ENCODE results near the gene OCRL.
A peak's percentile ranks its signal among the peaks of the same experiment; 100 is the strongest.

Gene OCRL

DNA sequence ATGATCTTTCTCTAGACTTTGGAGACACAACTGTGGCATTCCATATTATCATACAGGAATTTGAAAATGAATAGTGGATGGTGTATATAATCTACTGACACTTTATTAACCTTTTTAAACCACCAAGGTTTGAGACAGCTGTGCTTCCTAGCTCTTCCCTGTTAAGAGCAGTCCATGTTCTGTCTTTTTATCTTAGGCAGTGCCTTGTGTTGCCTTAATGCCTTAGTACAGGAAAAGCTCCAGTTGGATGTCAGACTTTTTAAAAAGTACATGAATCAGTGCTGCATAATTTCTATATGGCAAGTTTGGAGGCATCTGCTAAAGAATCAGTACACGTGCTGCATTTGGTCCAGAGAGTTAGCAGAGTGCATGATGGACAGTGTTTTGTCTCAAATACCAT lies 45.1 kb downstream of the OCRL start:
- no peak for DNase-seq (ENCODE audit: low read depth in 4 of 4, low spot score in 1 of 4)

DNA sequence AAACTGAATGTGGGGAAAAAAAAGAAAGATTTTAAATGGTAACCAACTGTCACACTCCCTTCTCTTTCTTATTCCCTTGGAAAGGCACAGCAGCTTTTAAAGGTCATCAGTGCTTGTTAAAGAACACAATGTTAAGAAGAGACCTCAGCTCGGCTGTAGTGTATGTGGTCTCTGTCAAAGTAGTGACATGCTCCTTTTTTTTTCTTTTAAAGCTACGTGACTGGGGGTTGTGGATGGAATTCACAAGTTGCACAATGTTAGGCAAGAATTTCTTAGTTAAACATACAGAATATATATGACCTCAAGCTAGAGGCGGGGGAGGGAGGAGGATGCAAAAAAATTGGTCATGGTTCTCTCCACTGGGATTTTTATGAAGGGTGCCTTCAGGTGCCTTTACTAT lies 45.6 kb downstream of the OCRL start:
- no peak for DNase-seq (ENCODE audit: low read depth in 4 of 4, low spot score in 1 of 4)

DNA sequence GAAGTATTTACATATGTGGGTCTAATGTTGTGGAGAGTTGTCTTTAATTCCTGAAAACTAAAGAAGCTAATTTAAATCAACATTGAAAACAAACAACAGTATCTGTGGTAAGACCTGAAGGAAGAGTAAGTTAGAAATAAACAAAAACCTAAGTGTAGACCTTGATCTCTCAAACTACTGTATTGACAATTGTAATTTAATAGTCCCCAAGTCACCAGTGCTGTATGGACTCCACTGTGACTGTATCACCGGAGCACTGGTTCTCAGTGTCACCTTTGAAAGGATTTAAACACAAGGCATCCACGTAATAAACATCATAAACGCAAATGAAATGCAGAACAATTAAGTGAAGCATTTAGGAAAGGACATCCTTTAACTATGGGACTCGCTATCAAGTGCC lies 46.4 kb downstream of the OCRL start:
- DNase-seq (ENCODE audit: low read depth in 4 of 4, low spot score in 1 of 4): no peak

DNA sequence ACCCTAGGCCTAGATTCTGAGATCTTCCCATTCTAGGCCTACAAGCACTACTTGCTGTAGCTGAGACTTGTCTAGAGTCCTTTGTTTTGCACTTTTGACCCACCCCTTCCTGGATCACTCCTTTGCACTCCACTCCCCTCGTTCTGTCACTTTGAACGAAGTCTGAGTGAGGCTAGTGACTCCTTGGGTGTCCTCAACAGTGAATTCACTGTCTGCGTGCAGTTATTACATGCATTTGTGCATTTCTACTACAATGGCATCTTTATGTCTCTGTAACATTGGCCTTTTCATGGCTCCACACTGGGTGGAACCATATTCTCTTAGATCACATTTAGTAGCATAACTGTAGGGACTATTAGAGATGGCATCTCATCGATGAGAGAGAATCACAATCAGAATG lies 50.5 kb downstream of the OCRL start:
- no peak for DNase-seq (ENCODE audit: low read depth in 4 of 4, low spot score in 1 of 4)

DNA sequence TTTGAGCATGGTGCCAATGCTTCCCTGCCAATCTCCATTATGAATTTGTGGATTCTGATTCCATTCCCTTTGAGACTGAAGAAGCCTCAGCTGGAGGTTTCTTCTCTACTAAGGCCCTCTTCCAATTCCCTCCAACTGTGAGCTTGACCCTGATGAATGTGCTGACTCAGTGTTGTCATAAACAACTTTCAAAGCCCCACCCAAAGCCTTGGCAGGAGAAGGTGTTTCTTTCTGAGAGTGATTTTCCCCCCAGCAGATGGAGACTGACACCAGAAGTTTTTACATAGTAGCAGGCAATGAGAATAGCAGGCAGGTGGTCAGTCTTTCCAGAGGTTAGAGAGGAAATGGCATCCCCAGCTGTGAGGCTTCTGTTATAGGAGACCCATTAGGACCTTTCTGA lies 53.1 kb downstream of the OCRL start:
- no peak for DNase-seq (ENCODE audit: low read depth in 4 of 4, low spot score in 1 of 4)

DNA sequence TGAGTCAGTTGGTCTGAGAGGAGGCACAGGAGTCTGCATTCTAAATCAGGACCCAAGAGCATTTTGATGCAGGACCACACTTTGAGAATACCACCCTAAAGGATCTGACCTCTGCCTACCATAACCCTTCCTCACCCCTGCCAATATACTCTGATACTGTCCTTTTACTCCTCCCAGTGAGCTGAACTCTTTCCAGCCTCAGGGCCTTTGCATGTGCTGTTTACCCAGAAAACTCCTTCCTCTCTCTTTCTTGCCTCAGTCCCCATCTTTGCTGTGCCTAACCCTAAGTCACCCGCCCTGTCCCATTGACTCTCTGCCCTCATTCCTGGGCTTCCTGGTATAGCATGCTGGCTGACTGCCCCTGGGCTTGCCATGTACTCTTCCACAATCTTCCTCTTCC lies 54.7 kb downstream of the OCRL start:
- DNase-seq (ENCODE audit: low read depth in 4 of 4, low spot score in 1 of 4): no peak

DNA sequence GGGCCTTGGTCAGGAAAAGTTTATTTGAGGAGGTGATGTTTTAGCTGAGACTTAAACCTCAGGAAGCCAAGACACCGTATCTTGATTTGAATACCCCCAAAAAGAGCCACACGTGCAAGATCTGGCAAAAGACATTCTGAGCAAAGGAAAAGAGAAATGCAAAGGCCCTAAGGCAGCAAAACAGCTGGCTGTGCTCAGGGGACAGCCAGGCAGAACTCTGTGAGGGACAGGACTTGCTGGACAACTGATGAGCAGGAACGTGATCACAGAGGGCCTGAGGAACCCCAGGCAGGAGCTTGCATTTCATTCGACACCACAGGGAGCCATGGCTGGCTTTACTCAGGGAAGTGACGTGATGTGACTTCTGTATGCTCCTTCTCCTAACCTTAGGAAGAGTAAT lies 56.0 kb downstream of the OCRL start:
- DNase-seq (ENCODE audit: low read depth in 4 of 4, low spot score in 1 of 4): no peak

DNA sequence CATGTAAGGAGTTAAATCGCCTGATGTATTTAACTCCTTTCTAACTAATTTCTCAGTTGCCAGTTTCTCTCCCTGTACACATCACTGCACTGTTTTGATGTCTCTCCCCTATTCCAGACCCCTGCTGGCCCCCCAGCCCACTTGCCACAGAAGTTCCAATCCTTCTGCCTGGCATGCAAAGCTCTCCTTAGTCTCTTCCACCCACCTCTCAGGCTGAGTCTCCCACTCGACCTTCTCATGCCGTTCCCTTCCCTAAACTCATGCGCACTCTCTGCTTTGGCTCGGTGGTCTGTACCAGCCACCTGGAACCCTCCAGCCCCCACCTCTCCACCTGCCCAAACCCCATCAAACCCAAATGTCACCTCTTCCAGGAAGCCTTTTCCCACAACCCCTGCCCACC lies 57.8 kb downstream of the OCRL start:
- DNase-seq (ENCODE audit: low read depth in 4 of 4, low spot score in 1 of 4): no peak

DNA sequence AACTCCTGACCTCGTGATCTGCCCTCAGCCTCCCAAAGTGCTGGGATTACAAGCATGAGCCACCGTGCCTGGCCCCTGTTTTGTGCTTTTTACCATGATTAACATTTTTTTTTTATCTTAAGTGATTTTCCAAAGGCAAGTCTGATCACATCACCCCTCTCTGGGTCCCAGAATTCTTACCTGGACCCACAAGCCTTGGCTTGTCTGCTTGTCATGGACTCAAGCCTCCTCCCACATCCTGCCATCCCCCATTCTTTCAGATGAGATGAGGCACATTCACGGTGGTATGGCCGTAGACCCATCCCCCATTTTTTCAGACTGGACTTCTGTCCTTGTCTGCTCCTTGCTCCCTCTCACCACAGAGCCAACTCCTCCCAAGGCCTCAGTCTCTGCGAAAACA lies 59.4 kb downstream of the OCRL start:
- no peak for DNase-seq (ENCODE audit: low read depth in 4 of 4, low spot score in 1 of 4)

DNA sequence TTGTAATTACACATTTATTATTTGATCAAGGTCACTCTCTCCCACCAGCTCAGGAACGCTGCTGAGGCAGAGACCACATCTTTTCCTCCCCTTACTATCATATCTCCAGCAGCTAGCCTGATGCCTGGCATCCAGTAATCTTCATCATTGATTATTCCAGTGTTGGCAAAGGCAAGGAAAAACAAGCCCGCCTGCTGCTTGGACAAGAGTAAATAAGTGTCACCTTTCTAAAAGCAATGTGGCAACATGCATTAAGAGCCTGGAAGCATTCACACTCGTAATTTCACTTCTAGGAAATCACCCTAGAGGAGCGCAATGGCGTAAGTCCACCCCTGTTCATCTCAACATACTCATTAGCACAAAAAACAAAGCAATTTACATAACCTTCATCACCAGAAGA lies 59.9 kb downstream of the OCRL start:
- DNase-seq (ENCODE audit: low read depth in 4 of 4, low spot score in 1 of 4): no peak

DNA sequence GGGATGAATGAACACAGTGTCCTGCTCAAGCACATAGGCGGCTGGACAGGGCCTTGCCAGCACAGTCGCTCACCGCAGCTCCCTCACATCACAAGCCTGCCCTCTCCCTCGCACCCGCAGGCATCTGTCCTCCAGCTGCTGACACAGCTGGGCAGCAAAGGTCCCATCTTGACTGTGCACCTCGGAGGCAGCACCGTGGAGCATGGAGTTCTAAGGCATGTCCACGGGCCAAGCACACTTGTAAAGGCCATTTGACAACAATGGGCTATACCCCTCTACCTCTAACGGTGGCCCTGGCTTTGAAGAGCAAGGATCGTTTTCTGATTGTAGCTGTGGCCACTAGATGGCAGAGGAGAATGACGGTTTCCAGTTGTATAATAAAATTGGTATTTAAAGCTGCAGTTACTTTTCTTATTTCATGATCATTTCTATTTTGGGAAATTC lies 60.9 kb downstream of the OCRL start:
- peak in 1 of 4 experiments; percentile 2 for DNase-seq (ENCODE audit: low read depth in 4 of 4, low spot score in 1 of 4)

DNA sequence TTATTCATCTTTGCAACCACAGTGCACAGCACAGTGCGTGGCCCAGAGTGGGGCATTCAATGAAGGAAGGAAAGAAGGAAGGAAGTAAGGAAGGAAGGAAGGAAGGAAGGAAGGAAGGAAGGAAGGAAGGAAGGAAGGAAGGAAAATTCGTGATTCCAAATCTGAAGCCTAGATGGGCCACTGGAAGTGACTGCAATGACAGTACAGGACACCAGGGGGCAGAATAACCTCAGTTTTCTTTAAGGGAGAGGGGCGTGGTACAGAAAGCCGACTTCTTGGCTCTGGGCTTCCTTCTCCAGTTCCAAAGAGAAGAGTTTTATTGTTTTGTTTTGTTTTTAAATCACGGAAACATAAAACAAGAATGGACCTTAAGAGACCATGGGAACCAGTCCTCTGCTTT lies 66.9 kb downstream of the OCRL start:
- peak; percentile 12 to 44 (median 24) for DNase-seq (ENCODE audit: low read depth in 4 of 4, low spot score in 1 of 4)

DNA sequence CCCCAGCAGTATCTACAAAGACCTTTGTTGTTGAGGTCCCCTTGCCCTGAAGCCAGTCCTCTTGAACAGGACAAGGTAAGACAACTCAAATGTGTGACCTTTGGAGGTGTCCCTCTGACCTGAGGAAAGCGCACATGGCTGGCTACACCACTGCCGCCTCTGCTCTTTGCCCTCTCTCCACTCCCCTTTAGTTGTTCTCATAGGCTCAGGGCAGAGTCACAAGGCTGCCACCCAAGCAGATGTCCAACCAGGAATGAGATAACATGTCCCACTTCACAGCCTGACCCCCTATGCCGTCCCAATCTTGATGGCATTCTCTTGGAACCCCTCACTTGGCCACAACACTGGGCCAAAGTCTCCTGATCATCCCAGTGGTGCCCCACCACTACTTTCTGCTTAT lies 68.4 kb downstream of the OCRL start:
- no peak for DNase-seq (ENCODE audit: low read depth in 4 of 4, low spot score in 1 of 4)

DNA sequence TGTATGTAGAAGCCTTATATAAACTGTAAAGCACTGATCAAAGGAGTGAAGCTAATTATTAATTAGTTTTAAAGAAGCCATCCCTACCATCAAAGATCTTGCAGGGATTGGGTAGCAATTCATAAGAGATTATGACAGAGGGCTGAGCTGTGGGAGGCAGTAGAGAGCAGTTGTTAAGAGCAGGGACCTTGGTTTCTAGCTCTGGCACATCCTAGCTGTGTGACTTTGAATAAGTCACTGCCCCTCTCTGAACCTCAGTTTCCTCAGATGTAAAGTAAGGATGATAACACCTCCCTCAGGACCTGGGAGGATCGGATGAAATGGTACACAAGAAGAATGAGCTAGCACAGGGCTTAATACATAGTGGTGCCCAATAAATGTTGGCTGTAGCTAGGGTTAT lies 69.3 kb downstream of the OCRL start:
- DNase-seq (ENCODE audit: low read depth in 4 of 4, low spot score in 1 of 4): no peak

DNA sequence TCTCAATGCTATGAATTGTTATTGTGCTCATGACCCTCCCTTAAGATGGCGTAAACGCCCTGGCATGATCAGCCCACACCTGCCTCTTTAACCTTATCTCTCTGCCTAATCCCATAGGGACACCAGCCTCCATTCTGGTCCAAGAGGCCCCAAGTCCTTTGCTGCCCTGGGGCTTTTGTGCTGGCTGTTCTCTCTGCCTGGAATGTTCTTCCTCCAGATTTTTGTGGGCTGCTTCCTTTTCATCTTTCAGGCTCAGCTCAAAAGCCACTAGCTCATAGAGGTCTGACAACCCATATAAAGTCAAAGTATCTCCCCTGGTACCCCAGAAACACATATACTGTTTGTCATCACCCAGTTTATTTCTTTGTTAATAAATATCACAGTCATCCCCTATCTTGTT lies 72.3 kb downstream of the OCRL start:
- DNase-seq (ENCODE audit: low read depth in 4 of 4, low spot score in 1 of 4): no peak

DNA sequence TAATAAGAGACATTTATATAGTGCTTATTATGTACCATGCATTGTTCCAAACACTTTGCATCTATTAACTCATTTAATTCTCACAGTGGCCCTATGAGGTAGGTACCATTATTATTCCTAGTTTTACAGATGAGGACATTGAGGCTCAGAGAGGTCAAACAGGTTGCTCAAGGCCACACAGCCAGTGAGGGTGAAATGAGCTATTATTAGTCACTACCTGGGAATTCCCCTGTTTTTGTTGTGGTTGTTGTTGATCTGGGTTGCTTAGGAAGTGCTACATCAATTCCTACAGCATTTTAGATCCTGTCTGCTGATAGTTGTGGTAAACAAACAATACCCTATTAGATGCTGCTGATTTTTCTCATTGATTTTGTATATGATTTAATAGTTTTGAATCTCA lies 73.5 kb downstream of the OCRL start:
- DNase-seq (ENCODE audit: low read depth in 4 of 4, low spot score in 1 of 4): no peak

DNA sequence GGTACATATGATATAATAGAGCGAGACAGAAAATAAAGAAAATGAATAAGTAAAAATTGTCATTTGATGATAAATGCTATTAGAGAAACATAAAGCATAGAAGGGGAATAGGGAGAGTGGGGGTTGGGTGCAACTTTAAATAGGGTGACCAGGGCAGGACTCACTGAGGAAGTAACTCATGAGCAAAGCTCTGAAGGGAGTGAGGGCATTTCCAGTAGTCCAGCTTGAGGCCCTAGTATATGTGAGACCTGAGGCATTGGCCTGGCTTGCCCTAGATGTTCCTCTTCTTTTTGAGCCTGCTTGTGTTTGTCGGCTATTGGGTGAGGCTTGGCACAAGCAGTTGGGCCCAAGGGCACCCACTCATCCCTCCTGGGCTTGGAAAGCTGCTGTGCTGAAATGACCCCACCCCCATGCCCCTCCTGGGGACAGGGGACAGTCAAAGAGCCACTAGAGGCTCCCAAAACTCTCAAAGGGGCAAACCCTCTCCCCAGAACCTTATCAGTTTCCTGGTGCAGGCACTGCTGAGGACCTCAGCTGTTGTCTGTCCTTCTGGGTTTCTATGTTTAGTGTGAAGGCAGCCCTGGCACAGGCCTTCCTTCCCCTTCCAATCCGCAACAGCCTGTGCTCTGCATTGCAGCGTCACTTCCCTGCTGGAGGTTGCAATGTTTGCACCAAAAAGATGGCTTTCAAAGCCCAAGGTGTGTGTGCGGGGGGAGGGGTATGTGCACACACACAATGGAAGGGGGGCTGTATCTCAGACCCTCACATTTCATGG lies 74.6 kb downstream of the OCRL start:
- no peak for DNase-seq (ENCODE audit: low read depth in 4 of 4, low spot score in 1 of 4)

DNA sequence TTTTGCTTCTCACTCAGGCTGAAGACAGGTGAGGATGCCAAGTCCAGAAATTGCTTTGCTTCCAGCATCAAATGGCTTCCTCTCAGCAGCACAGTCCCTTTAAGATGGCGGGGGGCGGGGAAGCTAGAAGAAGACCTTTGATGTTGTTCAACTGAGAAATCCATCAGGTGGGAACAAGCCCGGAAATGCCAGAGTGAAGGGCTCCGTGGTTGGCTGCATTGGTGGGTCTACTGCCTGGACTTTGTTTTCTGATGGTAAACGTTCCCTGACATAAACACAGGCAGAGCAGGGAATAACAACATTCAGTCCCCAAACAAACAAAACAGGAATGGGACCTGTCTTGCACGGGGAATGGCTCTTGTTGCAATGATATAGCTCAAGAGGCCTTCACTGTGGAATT lies 77.4 kb downstream of the OCRL start:
- no peak for DNase-seq (ENCODE audit: low read depth in 4 of 4, low spot score in 1 of 4)

DNA sequence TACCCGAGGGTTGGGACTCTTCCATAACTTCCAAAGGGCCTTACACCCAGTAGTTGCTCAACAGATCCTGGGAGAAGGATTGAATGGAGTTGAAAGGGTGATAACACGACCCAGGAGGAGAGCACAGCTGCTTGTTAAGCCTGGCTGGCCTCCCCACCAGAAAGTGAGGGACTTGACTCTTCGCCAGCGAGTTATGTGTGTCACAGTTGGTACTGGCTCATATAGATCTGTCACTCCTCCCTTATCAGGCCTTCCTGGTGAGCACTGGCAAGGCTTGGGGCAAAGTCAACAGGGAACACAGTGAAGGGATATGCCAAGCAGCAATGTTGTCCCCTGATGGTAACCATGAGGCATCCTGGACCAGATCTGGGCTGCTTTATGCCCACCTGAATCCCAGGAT lies 78.9 kb downstream of the OCRL start:
- no peak for DNase-seq (ENCODE audit: low read depth in 4 of 4, low spot score in 1 of 4)

DNA sequence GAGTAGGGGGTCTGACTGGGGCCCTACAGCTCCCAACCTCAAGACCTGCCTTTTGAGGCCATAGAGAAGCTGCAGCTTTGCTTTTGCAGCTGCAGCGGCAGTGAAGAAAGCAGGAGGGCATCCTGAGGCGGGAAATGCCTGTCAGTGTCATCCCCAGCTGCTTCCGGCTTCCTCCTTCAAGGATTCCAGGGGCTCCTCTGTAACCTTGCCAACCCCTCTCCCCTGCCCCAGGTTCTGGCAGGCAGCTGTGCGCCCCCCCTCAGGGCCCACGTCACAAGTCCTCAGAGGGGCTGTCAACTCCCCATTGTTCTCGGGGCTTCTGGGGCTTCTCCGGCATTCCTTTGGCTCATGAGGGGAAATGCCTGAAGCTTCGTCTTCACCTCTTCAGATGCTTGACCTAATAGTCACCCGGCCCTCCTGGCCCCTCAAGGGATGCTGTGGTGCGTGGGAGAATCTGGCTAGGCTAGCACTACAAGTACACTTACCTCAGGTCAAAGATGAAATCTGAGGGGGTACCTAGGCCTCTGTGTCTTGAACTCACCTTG lies 82.8 kb downstream of the OCRL start:
- no peak for DNase-seq (ENCODE audit: low read depth in 4 of 4, low spot score in 1 of 4)

DNA sequence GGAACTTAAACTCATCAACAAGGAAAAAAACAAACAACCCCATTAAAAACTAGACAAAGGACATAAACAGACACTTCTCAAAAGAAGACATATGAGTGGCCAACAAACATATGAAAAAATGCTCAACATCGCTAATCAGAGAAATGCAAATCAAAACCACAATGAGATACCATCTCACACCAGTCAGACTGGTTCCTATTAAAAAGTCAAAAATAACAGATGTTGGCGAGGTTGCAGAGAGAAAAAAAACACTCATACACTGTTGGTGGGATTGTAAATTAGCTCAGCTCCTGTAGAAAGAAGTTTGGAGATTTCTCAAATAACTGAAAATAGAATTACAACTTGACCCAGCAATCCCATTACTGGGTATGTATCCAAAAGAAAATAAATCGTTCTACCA lies 86.0 kb downstream of the OCRL start:
- no peak for DNase-seq (ENCODE audit: low read depth in 4 of 4, low spot score in 1 of 4)

DNA sequence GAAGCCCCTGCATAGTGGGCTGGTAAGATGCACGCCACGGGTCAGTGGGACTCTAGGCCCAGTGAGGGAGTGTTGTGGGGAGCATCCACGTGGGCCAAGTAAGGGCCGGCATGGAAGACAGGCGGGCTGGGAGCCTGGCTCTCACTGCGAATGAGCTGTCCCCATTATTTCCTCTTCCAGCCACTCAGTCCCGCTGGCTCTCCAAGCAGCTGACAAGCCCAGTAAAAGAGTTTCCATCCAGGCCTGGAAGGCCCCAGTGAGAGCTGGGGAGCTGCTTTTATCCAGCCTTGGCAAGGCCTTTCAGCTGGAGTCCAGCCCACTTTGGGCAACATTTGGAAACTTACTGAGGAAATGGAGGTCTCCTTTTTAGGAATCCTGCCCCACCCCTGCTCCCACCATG lies 89.8 kb downstream of the OCRL start:
- DNase-seq (ENCODE audit: low read depth in 4 of 4, low spot score in 1 of 4): no peak

DNA sequence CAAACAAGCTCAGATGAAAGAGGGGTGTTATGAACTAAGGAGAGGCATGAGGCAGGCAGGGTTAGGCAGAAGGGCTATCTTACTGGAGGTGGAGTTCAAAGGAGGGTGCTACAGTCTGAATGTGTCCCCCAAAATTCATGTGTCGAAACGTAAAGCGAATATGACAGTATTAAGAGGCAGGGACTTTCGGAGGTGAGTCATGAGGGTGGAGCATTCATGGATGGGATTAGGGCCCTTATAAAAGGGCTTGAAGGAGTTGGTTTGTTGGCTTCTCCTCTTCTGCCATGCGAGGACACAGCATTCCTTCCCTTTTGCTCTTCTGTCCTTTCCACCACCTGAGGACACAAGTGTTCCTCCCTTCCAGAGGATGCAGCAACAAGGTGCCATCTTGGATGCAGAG lies 91.8 kb downstream of the OCRL start:
- DNase-seq (ENCODE audit: low read depth in 4 of 4, low spot score in 1 of 4): no peak
